ENCODE results near the gene RNF223. TPM values are rescaled to one million over a fixed set of nuclear protein-coding genes. Genes with fewer than 3 reads are reported as not detected.
A peak's percentile ranks its signal among the peaks of the same experiment; 100 is the strongest.

RNF223 gene
- total and polyA plus RNA-seq, 2 of the 8 experiments (the other 6 are each of a cell fraction or from before 2014, with no cell fraction given) = not detected

DNA sequence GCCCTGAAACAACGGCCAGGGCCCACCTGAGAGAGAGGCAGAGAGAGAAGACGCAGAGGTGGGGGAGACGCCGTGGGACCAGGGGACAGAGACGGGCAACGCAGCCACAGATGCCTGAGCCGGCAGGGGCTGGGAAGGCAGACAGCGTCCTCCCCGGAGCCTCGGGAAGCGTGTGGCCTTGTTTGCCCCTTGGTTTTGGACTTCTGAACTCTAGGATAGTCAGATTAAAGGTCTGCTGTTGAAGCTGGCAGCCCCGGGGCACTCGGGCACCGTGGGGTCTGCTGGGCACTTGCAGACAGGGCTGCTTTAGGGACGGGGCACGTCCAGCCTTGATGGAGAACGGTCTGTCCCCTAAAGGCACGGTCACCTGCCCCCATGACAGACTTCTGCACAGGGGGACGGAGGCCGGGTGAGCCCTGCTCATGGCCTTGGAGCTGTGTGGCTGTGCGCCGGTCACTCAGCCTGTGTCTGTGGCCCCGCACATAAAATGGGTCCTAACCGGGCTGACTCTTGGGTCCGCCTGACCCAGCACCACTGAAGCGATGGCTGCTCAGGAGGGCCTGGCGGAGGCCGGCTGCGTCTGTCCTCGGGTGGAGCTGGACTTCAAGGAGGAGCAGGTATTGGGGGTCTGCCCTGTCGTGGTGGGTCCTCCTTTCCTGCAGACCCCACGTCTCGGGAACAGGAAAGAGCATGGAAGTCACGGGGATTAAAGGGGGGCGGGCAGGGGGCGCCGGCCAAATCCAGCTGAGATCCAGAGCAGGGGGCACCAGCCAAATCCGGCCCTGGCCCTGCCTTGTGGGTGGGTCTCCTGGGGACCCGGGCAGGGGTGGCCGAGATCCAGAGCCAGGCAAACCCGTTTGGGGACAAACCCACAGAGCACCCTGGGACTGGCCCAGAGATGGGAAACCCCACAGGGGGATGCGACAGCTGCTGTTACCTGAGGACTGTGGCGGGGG, 9.6 kb upstream of the RNF223 start:
- FAIRE-seq = no peak
- Histone ChIP-seq H3K79me1 (ENCODE audit: low read depth, low read length) (no peaks in the 10 kb centered on the region), H3K23ac (ENCODE audit: insufficient read length) (no peak overlapping the region), H2AK5ac (ENCODE audit: low read depth, low read length) (no peak overlapping the region), H2BK20ac (ENCODE audit: low read length) (no peak overlapping the region), H3K4me3 (ENCODE audit: extremely low read depth in 1 of 4, insufficient read depth in 2 of 4, low read depth in 3 of 4, low read length in 4 of 4) (no peak overlapping the region), H3K4me1 (replicated peaks in 1 of 4; ENCODE audit: control insufficient read depth in 3 of 4, insufficient read depth in 4 of 4, low read length in 3 of 4) (peaks cover 0 to 8% (median 6%) of the 10 kb centered on the region in 4 experiments; a peak in 5 of 7 replicates), H3K9ac (replicated peaks in 1 of 4; ENCODE audit: extremely low read depth in 1 of 4, low read depth in 3 of 4, low read length in 3 of 4) (no peak overlapping the region), H2BK120ac (replicated peaks; ENCODE audit: low read depth, low read length) (no peak overlapping the region), H3K14ac (ENCODE audit: insufficient read length) (no peak overlapping the region), H3K36me3 (ENCODE audit: control insufficient read depth in 2 of 4, insufficient read depth in 4 of 4, low read length in 3 of 4) (no peaks in the 10 kb centered on the region), H3K23me2 (ENCODE audit: low read depth, low read length) (peaks cover 8% of the 10 kb centered on the region; the same call in 1 of the 2 replicates), H2BK15ac (ENCODE audit: low read length) (no peak overlapping the region), H2BK5ac (ENCODE audit: low read depth, low read length) (no peak overlapping the region), H3K79me2 (ENCODE audit: control insufficient read depth in 1 of 2, insufficient read depth in 2 of 2, low read length in 2 of 2) (no peaks in the 10 kb centered on the region), H3K18ac (ENCODE audit: extremely low read depth, low read length) (no peak overlapping the region), H4K5ac (ENCODE audit: insufficient read length, low read depth, low read length) (no peak overlapping the region), H2BK12ac (ENCODE audit: low read depth, low read length) (no peak overlapping the region), H3K56ac (replicated peaks; ENCODE audit: insufficient read length, low read depth, low read length) (no peak overlapping the region), H3K9me3 (ENCODE audit: insufficient read depth in 2 of 2, low read depth in 1 of 2, low read length in 1 of 2) (no peaks in the 10 kb centered on the region), H4K20me1 (replicated peaks in 1 of 2; ENCODE audit: control insufficient read depth in 1 of 2, insufficient read depth in 2 of 2, low read length in 2 of 2) (peaks cover 0 to 3% of the 10 kb centered on the region in 2 experiments), H3K4me2 (ENCODE audit: insufficient read depth in 1 of 2, low read depth in 2 of 2, low read length in 2 of 2) (no peak overlapping the region), H4K91ac (replicated peaks; ENCODE audit: insufficient read length, low read length) (no peak overlapping the region), H3K4ac (replicated peaks; ENCODE audit: insufficient read length, low read depth, low read length) (no peak overlapping the region), H4K8ac (ENCODE audit: extremely low read depth, insufficient read depth, low read length) (peak overlapping the region; percentile 25; the same call in 1 of the 2 replicates), H3K27ac (ENCODE audit: low read depth, low read length) (no peak overlapping the region), H2AFZ (ENCODE audit: low read length) (no peak overlapping the region), H3K27me3 (replicated peaks in 1 of 4; ENCODE audit: control insufficient read depth in 3 of 4, extremely low read depth in 1 of 4, insufficient read depth in 3 of 4, low read length in 3 of 4) (peaks cover 0 to 5% (median 2%) of the 10 kb centered on the region in 4 experiments; a peak in 3 of 7 replicates)
- CTCF ChIA-PET (ENCODE audit: partially characterized antibody) = interaction anchor here (1.0 kb wide), 2 partner anchors 19 to 37 kb away, joined by 3 to 5 read pairs; no protein-coding TSS in a partner anchor
- WGBS, 2 experiments (ENCODE audit: extremely low coverage in 1 of 2, insufficient coverage in 1 of 2, insufficient read length in 1 of 2, insufficient replicate concordance in 2 of 2, low coverage in 1 of 2, low lambda C conversion rate in 2 of 2, missing lambda C conversion rate in 1 of 2) = 91% methylated on average over 43 of the region's 43 CpGs; no CpG with 5 or more reads in 1 of the 2 experiments
- POLR2A ChIA-PET (ENCODE audit: partially characterized antibody) = interaction anchor here (0.6 to 0.9 kb wide), 2 partner anchors 11 to 13 kb away, joined by 3 read pairs; no protein-coding TSS in a partner anchor
- DNase-seq (ENCODE audit: low read depth in 1 of 2, low spot score in 2 of 2) = no peak
- TF ChIP-seq POU5F1 (IDR thresholded peaks at IDR 0.05; ENCODE audit: low read depth, low read length) (no peak), SIRT6 (IDR thresholded peaks at IDR 0.05; ENCODE audit: low read length) (no peak)

All from H1 (cell line).